ENCODE results near the gene TPPP.

The TPPP gene

DNA sequence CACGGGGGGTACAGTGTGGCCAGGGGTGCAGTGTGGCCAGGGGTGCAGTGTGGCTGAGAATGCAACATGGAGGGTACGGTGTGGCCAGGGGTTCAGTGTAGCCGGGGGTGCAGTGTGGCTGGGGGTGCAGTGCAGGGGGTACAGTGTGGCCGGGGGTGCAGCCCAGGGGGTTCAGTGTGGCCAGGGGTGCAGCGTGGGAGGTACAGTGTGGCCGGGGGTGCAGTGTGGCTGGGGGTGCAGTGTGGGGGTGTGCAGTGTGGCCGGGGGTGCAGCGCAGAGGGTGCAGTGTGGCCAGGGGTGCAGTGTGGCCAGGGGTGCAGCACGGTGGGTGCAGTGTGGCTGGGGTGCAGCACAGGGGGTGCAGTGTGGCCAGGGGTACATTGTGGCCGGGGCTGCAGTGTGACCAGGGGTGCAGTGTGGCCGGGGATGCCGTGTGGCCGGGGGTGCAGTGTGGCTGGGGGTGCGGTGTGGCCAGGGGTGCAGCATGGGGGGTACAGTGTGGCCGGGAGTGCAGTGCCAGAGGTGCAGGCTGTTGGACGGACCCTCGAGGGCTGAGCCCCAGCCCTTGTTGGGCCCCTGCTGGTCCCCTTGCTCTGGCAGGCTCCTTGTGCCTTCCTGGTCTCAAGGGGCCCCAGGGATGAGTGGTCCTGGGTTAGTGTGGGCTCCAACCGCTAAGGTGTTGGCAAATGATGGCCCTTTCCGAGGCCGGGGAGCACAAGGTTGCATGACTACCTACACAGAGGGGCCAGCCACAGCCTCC is 17.9 kb downstream of the TPPP start:
- Histone ChIP-seq H3K36me3 (ENCODE audit: low read length) (no peaks in the 10 kb centered on the region), H3K9me2 (replicated peaks; ENCODE audit: insufficient read depth, low read length) (no peaks in the 10 kb centered on the region), H3K4me3 (ENCODE audit: insufficient read depth, low read length, poor library complexity, severe bottlenecking) (no peak overlapping the region), H3K9ac (ENCODE audit: low read length) (no peak overlapping the region), H3F3A (ENCODE audit: insufficient read depth) (no peaks in the 10 kb centered on the region), H3K9me3 (ENCODE audit: insufficient read depth, low read length) (no peaks in the 10 kb centered on the region), H3K79me2 (ENCODE audit: insufficient read depth, low read length) (no peaks in the 10 kb centered on the region), H3K27me3 (ENCODE audit: low read length) (no peaks in the 10 kb centered on the region), H4K20me1 (ENCODE audit: low read depth, low read length) (no peaks in the 10 kb centered on the region), H3K27ac (ENCODE audit: low read depth, low read length) (no peak overlapping the region), H2AFZ (ENCODE audit: low read depth, low read length, severe bottlenecking) (no peak overlapping the region), H3K4me2 (ENCODE audit: low read depth, low read length, poor library complexity, severe bottlenecking) (no peak overlapping the region)
- no peak for TF ChIP-seq EZH2phosphoT487 (conservative IDR thresholded peaks at IDR 0.05; ENCODE audit: low read length)
- TF ChIP-seq, protein P1, sequence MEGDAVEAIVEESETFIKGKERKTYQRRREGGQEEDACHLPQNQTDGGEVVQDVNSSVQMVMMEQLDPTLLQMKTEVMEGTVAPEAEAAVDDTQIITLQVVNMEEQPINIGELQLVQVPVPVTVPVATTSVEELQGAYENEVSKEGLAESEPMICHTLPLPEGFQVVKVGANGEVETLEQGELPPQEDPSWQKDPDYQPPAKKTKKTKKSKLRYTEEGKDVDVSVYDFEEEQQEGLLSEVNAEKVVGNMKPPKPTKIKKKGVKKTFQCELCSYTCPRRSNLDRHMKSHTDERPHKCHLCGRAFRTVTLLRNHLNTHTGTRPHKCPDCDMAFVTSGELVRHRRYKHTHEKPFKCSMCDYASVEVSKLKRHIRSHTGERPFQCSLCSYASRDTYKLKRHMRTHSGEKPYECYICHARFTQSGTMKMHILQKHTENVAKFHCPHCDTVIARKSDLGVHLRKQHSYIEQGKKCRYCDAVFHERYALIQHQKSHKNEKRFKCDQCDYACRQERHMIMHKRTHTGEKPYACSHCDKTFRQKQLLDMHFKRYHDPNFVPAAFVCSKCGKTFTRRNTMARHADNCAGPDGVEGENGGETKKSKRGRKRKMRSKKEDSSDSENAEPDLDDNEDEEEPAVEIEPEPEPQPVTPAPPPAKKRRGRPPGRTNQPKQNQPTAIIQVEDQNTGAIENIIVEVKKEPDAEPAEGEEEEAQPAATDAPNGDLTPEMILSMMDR (IDR thresholded peaks at IDR 0.05; ENCODE audit: insufficient read depth, low read length, poor library complexity, severe bottlenecking), result no peak

DNA sequence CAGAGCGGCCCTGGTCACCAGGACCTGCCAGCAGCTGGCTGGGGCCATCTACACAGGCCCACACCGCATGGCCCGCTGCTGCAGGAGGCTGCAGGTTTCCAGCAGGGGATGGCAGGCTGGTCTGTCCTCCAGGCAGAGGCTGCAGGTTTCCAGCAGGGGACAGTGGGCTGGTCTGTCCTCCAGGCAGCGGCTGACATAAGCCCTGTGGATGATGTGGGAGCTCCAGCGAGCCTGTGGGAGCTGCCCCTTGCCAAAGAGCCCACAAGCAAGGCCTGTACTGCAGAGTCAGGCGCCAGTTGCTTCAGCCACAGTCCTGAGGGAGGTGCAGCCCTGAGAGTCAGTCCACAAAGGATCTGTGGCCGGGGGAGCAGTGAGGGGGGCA is 18.5 kb downstream of the TPPP start:
- no peaks in the 10 kb centered on the region for H3K27me3 ChIP-seq (ENCODE audit: low read length)
- no peak overlapping the region for H3K27ac ChIP-seq (ENCODE audit: low read depth, low read length)
- H3K4me3 ChIP-seq (ENCODE audit: insufficient read depth, low read length, poor library complexity, severe bottlenecking), result no peak overlapping the region
- no peaks in the 10 kb centered on the region for H3K9me3 ChIP-seq (ENCODE audit: insufficient read depth, low read length)
- H4K20me1 ChIP-seq (ENCODE audit: low read depth, low read length), result no peaks in the 10 kb centered on the region
- H3K9me2 ChIP-seq (replicated peaks; ENCODE audit: insufficient read depth, low read length), result no peaks in the 10 kb centered on the region
- H2AFZ ChIP-seq (ENCODE audit: low read depth, low read length, severe bottlenecking), result no peak overlapping the region
- no peak overlapping the region for H3K4me2 ChIP-seq (ENCODE audit: low read depth, low read length, poor library complexity, severe bottlenecking)
- H3K36me3 ChIP-seq (ENCODE audit: low read length), result no peaks in the 10 kb centered on the region
- H3F3A ChIP-seq (ENCODE audit: insufficient read depth), result no peaks in the 10 kb centered on the region
- no peak overlapping the region for H3K9ac ChIP-seq (ENCODE audit: low read length)
- TF ChIP-seq, protein P1 (IDR thresholded peaks at IDR 0.05; ENCODE audit: insufficient read depth, low read length, poor library complexity, severe bottlenecking), result no peak
- no peak for TF ChIP-seq EZH2phosphoT487 (conservative IDR thresholded peaks at IDR 0.05; ENCODE audit: low read length)
- no peaks in the 10 kb centered on the region for H3K79me2 ChIP-seq (ENCODE audit: insufficient read depth, low read length)

DNA sequence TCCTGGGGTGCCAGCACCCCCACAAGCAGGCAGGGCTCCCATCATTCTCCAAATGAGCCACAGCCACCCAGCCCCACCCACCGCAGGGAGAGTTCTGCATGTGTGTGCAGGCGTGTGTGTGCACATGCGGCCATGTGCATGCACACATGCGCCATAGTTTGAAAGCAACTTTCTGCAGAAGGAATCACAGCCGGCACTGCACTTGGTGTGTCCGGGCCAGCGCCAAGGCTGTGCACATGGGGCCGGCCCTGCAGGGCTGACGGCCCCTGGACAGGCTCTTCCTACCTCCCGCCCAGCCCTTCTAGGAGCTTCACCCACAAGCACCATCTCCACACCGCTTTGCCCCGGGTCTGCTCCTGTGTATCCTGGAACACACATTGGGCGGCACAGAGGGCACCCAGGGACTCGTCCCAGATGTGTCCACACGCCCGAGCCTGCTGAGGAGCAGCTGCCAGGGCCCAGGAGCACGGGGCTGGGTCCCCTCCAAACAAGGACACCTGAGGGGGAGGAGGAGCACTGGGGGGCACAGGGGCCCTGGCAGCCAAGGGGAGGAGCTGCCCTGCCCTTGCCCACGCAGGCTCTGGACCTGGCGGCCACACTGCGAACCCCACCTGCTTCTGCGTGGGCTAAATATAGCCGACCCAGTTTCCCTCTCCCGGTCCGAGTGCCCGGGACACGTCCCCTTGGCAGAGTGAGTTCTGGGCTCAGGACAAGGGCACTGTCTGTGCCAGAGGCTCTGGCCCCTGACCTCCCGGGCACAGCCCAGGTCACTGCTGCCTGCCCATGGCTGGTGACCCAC is 19.1 kb downstream of the TPPP start:
- Histone ChIP-seq H3K9ac (ENCODE audit: low read length) (no peak overlapping the region), H3K9me3 (ENCODE audit: insufficient read depth, low read length) (no peaks in the 10 kb centered on the region), H3K27ac (ENCODE audit: low read depth, low read length) (no peak overlapping the region), H3K9me2 (replicated peaks; ENCODE audit: insufficient read depth, low read length) (no peaks in the 10 kb centered on the region), H3K79me2 (ENCODE audit: insufficient read depth, low read length) (no peaks in the 10 kb centered on the region), H3K27me3 (ENCODE audit: low read length) (no peaks in the 10 kb centered on the region), H3K36me3 (ENCODE audit: low read length) (no peaks in the 10 kb centered on the region), H2AFZ (ENCODE audit: low read depth, low read length, severe bottlenecking) (no peak overlapping the region), H3K4me2 (ENCODE audit: low read depth, low read length, poor library complexity, severe bottlenecking) (no peak overlapping the region), H3F3A (ENCODE audit: insufficient read depth) (no peaks in the 10 kb centered on the region), H3K4me3 (ENCODE audit: insufficient read depth, low read length, poor library complexity, severe bottlenecking) (no peak overlapping the region), H4K20me1 (ENCODE audit: low read depth, low read length) (no peaks in the 10 kb centered on the region)
- TF ChIP-seq EZH2phosphoT487 (conservative IDR thresholded peaks at IDR 0.05; ENCODE audit: low read length), result no peak
- TF ChIP-seq, protein P1 (IDR thresholded peaks at IDR 0.05; ENCODE audit: insufficient read depth, low read length, poor library complexity, severe bottlenecking), result no peak
